Measurements from ENCODE around the gene RBM4B.

The RBM4B gene

GRCh38 chr11:66692871-66693331, 15.2 kb upstream of the RBM4B start:
- Mint-ChIP-seq H3K9me3 (no peaks in the 10 kb centered on the region), H3K4me1 (no peaks in the 10 kb centered on the region), H3K27ac (no peak overlapping the region), H3K27me3 (ENCODE audit: low read depth, poor library complexity) (no peaks in the 10 kb centered on the region), H3K36me3 (ENCODE audit: low read depth) (peaks cover 45% of the 10 kb centered on the region), H3K4me3 (no peak overlapping the region)
- no peak for DNase-seq
- no peak for TF ChIP-seq CTCF (IDR thresholded peaks at IDR 0.05)

GRCh38 chr11:66692446-66692845, 14.8 kb upstream of the RBM4B start:
- TF ChIP-seq CTCF (IDR thresholded peaks at IDR 0.05): no peak
- Mint-ChIP-seq H3K27me3 (ENCODE audit: low read depth, poor library complexity) (no peaks in the 10 kb centered on the region), H3K36me3 (ENCODE audit: low read depth) (peaks cover 40% of the 10 kb centered on the region), H3K27ac (no peak overlapping the region), H3K4me1 (no peaks in the 10 kb centered on the region), H3K9me3 (no peaks in the 10 kb centered on the region), H3K4me3 (no peak overlapping the region)
- DNase-seq: no peak

GRCh38 chr11:66691311-66691980, 13.8 kb upstream of the RBM4B start:
- no peak for DNase-seq
- Mint-ChIP-seq H3K4me1 (no peaks in the 10 kb centered on the region), H3K36me3 (ENCODE audit: low read depth) (peaks cover 37% of the 10 kb centered on the region), H3K27me3 (ENCODE audit: low read depth, poor library complexity) (no peaks in the 10 kb centered on the region), H3K27ac (no peak overlapping the region), H3K4me3 (no peak overlapping the region), H3K9me3 (no peaks in the 10 kb centered on the region)
- TF ChIP-seq CTCF (IDR thresholded peaks at IDR 0.05): no peak

GRCh38 chr11:66689661-66690590, 12.2 kb upstream of the RBM4B start:
- Mint-ChIP-seq H3K9me3 (no peaks in the 10 kb centered on the region), H3K27me3 (ENCODE audit: low read depth, poor library complexity) (no peaks in the 10 kb centered on the region), H3K4me1 (peaks cover 2% of the 10 kb centered on the region), H3K27ac (no peak overlapping the region), H3K36me3 (ENCODE audit: low read depth) (peaks cover 33% of the 10 kb centered on the region), H3K4me3 (no peak overlapping the region)
- DNase-seq: no peak
- no peak for TF ChIP-seq CTCF (IDR thresholded peaks at IDR 0.05)

GRCh38 chr11:66688561-66689534, 11.2 kb upstream of the RBM4B start:
- H3K9me3 Mint-ChIP-seq: no peaks in the 10 kb centered on the region
- no peaks in the 10 kb centered on the region for H3K27me3 Mint-ChIP-seq (ENCODE audit: low read depth, poor library complexity)
- peak overlapping the region; percentile 53 for H3K27ac Mint-ChIP-seq
- H3K36me3 Mint-ChIP-seq (ENCODE audit: low read depth): peaks cover 36% of the 10 kb centered on the region
- TF ChIP-seq CTCF (IDR thresholded peaks at IDR 0.05): no peak
- H3K4me3 Mint-ChIP-seq: no peak overlapping the region
- no peak for DNase-seq
- H3K4me1 Mint-ChIP-seq: peaks cover 4% of the 10 kb centered on the region

All from nephron progenitor cell (in vitro differentiated cells).